ENCODE measurements around the gene TET3.

DNA sequence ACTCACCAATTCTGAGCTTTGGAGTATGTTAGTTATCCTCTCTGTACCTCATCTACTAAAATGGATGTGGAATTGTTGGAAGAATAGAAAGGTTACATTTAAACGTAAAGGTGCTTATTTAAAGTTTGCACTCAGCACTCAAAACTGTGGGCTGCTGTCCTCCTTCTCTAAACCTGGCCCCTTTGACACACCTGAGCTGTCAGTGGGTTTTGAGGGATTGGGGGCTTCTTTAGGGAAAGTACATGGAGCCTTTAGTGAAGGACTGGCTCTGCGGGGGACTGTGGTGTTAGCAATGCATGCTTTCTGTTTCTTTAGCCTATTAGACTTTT lies 47.2 kb downstream of the TET3 start:
- TF ChIP-seq EZH2 (IDR thresholded peaks at IDR 0.05) (no peak), POLR2AphosphoS5 (IDR thresholded peaks at IDR 0.05; ENCODE audit: borderline replicate concordance, low read depth, low read length) (no peak)
